MCF 10A (cell line): ENCODE data around the gene ZBTB7C. TPM values are rescaled to one million over a fixed set of nuclear protein-coding genes. Genes with fewer than 3 reads are reported as not detected.
A peak's percentile ranks its signal among the peaks of the same experiment; 100 is the strongest.

Experiments
- BruUV-seq: library from RNA; stranded (reverse); fragments of 400-500 nt; replicated peaks from 2 replicates; lab custom pipeline; 2021; lab: Mats Ljungman, UMichigan
- CTCF ChIA-PET: fragments of 300-600 bp; sonication (Branson Sonifier 250); formaldehyde crosslinking; extraction: SDS; loops from one replicate; lab custom pipeline; 2021; ENCODE audit warnings: antibody characterized with exemption, inconsistent platforms; lab: Yijun Ruan, JAX
- POLR2A ChIA-PET: fragments of 300-600, 350-650 bp; sonication (Branson Sonifier 250); formaldehyde crosslinking; extraction: SDS; loops from one replicate; lab custom pipeline; 2020; ENCODE audit warnings: antibody characterized with exemption, inconsistent platforms; lab: Yijun Ruan, JAX
- DNase-seq: peaks from one replicate; pipeline ENCODE4 v3.0.0-alpha.2; 2018; ENCODE audit not compliant: unreplicated experiment
- H3K27ac Mint-ChIP-seq: one replicate; pipeline ENCODE4 v1.8.0; 2022; ENCODE audit warnings: mild to moderate bottlenecking, low read depth, mixed read lengths; ENCODE audit not compliant: unreplicated experiment
- H3K27me3 Mint-ChIP-seq: one replicate; pipeline ENCODE4 v1.8.0; 2022; ENCODE audit warnings: mixed read lengths; ENCODE audit not compliant: insufficient read depth, unreplicated experiment
- H3K36me3 Mint-ChIP-seq: one replicate; pipeline ENCODE4 v1.8.0; 2022; ENCODE audit warnings: mild to moderate bottlenecking, moderate library complexity, mixed read lengths; ENCODE audit not compliant: insufficient read depth, unreplicated experiment
- H3K4me1 Mint-ChIP-seq: one replicate; pipeline ENCODE4 v1.8.0; 2022; ENCODE audit warnings: mixed read lengths; ENCODE audit not compliant: insufficient read depth, unreplicated experiment
- H3K4me3 Mint-ChIP-seq: one replicate; pipeline ENCODE4 v1.8.0; 2022; ENCODE audit warnings: mild to moderate bottlenecking, moderate library complexity, mixed read lengths; ENCODE audit not compliant: unreplicated experiment
- H3K9me3 Mint-ChIP-seq: one replicate; pipeline ENCODE4 v1.8.0; 2022; ENCODE audit warnings: mixed read lengths; ENCODE audit not compliant: unreplicated experiment
- intact Hi-C: fragments of 100-400 bp; cut with micrococcal nuclease; formaldehyde crosslinking; loops from 2 replicates; pipeline ENCODE4 v1.14.1; 2022
- total RNA-seq: library from RNA; stranded (reverse); gene quantifications from 2 replicates; pipeline ENCODE4 v1.2.3, GENCODE V29; 2022
- TF ChIP-seq, protein P1 (sequence below): fragments of 200-600 bp; IDR thresholded peaks from one replicate; pipeline ENCODE4 v1.8.0; 2022; ENCODE audit warnings: antibody characterized with exemption, mild to moderate bottlenecking; ENCODE audit not compliant: unreplicated experiment

Gene ZBTB7C
- total RNA-seq, 1 experiment from 2014 or later: 0.42 TPM

DNA sequence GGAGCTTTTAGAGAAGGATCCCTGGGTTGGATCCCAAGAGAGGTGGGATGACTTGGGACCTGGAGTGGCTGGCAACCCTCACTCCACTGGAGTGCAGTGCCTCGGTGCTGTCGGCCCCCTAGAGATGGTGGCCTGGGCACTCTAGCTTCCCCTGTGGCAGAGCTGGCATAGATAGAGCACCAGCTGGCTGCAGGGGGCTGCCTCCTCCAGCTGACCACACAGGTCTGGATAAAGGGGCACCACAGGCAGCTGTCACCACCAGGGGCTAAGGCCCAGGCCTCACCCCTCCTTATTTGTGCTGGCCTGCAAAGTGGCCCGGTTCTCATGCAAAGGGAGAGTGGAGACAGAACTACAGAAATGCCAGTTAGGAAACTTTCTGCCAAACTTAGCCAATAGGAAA is 74.3 kb downstream of the ZBTB7C start:
- H3K27ac Mint-ChIP-seq: no peak overlapping the region
- no TSS peak for BruUV-seq
- intact Hi-C loops: no loop called here
- ChIA-PET POLR2A (no interaction called here), CTCF (no interaction called here)
- H3K4me3 Mint-ChIP-seq: no peak overlapping the region
- TF ChIP-seq, protein P1, sequence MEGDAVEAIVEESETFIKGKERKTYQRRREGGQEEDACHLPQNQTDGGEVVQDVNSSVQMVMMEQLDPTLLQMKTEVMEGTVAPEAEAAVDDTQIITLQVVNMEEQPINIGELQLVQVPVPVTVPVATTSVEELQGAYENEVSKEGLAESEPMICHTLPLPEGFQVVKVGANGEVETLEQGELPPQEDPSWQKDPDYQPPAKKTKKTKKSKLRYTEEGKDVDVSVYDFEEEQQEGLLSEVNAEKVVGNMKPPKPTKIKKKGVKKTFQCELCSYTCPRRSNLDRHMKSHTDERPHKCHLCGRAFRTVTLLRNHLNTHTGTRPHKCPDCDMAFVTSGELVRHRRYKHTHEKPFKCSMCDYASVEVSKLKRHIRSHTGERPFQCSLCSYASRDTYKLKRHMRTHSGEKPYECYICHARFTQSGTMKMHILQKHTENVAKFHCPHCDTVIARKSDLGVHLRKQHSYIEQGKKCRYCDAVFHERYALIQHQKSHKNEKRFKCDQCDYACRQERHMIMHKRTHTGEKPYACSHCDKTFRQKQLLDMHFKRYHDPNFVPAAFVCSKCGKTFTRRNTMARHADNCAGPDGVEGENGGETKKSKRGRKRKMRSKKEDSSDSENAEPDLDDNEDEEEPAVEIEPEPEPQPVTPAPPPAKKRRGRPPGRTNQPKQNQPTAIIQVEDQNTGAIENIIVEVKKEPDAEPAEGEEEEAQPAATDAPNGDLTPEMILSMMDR: no peak
- H3K9me3 Mint-ChIP-seq: no peaks in the 10 kb centered on the region
- no peaks in the 10 kb centered on the region for H3K36me3 Mint-ChIP-seq
- H3K4me1 Mint-ChIP-seq: peaks cover 10% of the 10 kb centered on the region
- no peak for DNase-seq
- no peaks in the 10 kb centered on the region for H3K27me3 Mint-ChIP-seq

DNA sequence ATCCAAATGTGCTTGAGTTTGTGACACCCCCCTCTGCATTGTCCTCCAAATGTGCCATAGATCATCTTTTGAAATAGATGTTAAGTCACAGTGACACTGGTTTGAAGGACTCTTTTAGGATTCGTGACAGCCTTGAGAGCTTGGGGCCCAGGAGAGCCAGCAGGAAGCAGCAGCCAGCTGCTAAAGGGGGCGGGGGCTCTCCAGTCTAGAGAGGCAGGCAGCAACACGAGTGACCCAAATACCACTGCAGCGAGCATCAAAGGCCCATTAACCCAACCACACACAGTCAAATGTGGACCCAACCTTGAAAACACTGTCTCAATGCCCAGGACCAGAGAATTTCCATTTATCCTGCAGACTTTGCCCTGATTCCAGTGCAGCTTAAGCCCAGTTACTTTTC is 75.6 kb downstream of the ZBTB7C start:
- Mint-ChIP-seq H3K36me3 (no peaks in the 10 kb centered on the region), H3K9me3 (no peaks in the 10 kb centered on the region), H3K4me1 (peaks cover 19% of the 10 kb centered on the region), H3K27ac (no peak overlapping the region), H3K27me3 (no peaks in the 10 kb centered on the region), H3K4me3 (no peak overlapping the region)
- ChIA-PET CTCF (interaction anchor here (0.6 kb wide), 1 partner anchor 11 kb away, joined by 3 read pairs; no protein-coding TSS in a partner anchor), POLR2A (interaction anchor here (0.7 kb wide), 1 partner anchor 18 kb away, joined by 3 read pairs; no protein-coding TSS in a partner anchor)
- no TSS peak for BruUV-seq
- TF ChIP-seq, protein P1: no peak
- no peak for DNase-seq
- intact Hi-C loops: no loop called here

DNA sequence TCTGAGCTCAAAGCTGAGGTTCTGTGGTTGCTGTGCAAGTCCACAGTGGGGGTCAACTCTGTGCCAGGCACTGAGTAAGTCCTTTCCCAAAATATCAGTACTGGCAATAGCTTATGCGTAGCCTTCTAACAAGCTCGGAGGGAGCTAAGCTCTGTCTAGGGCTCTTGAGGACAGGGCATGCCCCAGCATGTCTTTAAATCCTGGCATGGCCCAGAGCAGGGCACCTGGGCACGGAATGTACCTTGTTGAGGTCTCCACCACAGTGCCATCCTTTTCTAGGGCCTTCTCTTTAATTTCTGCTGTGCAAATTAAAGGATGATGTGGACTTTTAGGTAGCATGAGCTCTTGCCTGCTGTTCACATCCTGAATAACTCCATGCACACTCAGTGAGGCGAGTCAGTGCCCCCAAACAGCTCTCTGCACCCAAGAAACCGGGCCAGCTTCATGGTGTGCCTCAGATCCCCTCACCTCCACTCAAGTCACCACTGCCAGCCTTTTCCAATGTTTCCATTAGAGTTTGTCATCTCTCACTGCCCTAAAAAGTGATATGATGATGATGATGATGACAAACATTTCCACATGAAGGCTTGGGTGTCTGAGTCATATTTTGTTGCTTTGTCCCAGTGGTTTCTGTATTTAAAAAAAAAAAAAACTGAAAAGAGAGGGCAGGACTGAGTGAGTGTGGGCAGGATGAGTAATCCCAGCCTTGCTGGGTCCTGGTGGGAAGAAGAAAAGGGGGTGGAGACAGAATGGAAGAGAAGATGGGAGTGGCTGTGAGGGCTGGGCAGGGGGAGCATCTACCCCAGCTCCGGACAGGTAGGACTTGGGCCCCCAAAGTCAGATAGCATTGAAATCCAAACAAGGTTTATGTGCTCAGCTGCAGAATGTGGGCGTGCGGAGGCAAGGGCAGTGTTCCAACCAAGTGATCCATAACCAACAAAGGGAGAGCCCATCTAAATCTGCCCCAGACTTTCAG is 78.9 kb downstream of the ZBTB7C start:
- H3K27me3 Mint-ChIP-seq: no peaks in the 10 kb centered on the region
- DNase-seq: peak; percentile 88
- BruUV-seq: TSS peak; percentile 91
- POLR2A ChIA-PET: interaction anchor here (0.7 to 2.2 kb wide), 5 partner anchors 10 to 399 kb away, joined by 3 to 5 read pairs (median 4); partner anchors contain the start of gene ZBTB7C
- intact Hi-C loops: no loop called here
- H3K4me1 Mint-ChIP-seq: peaks cover 33% of the 10 kb centered on the region
- peak overlapping the region; percentile 19 for H3K4me3 Mint-ChIP-seq
- H3K36me3 Mint-ChIP-seq: no peaks in the 10 kb centered on the region
- H3K27ac Mint-ChIP-seq: peak overlapping the region; percentile 88
- no peaks in the 10 kb centered on the region for H3K9me3 Mint-ChIP-seq
- CTCF ChIA-PET: interaction anchor here (0.6 to 1.3 kb wide), 4 partner anchors 49 to 653 kb away, joined by 3 to 4 read pairs (median 3); no protein-coding TSS in a partner anchor
- TF ChIP-seq, protein P1: no peak
